ENCODE data around the gene OR8J3.
"Not testable (repeated sequence)": the region's sequence is repeated elsewhere in the genome, so short reads cannot be mapped to it uniquely, and the experiment has no call there.

OR8J3 gene, protein sequence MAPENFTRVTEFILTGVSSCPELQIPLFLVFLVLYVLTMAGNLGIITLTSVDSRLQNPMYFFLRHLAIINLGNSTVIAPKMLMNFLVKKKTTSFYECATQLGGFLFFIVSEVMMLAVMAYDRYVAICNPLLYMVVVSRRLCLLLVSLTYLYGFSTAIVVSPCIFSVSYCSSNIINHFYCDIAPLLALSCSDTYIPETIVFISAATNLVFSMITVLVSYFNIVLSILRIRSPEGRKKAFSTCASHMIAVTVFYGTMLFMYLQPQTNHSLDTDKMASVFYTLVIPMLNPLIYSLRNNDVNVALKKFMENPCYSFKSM

DNA sequence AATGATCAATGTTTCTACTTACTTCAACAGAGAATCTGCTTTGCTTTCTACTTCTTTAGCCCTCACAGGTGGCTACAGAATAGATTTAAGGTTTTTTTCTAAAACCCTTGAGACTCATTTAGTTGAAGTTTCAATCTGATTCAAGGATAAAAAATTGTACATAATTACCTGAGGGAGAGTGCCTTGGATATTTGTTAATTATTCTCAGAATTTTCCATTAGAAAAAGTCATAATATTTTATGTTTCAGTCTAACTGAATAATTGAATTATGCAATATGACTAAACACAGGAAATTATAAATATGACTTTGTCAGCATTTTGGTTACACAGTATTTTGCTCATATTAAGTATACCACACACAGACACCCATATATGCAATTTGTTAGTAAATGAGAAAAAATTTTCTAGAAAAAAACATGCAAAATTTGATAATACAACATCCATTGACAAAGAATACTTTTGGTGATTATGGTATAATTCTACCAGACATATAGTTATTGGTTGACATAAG lies at the start of gene OR8J3:
Gene OR8J3, minus strand, starts transcription at position 51 of the 511 bp plus-strand sequence. CDS start 2,483 bp downstream, outside the sequence.
- no peak for DNase-seq

DNA sequence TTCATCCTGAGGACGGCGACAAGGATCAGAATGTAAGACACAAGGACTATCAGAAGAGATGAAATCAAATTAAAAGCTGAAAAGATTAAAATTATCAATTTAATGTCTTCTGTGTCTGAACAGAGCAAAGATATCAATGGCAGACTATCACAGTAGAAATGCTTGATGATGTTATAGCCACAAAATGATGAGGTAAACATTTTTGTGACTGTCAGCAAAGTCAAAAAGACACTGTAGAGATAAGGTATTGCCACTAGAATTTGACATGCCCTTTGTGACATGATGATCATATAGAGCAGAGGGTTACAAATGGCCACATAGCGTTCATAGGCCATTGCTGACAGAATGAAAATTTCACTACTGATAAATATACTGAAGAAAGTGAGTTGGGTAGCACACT lies 48.6 kb upstream of the OR8J3 start:
- no peak for DNase-seq

DNA sequence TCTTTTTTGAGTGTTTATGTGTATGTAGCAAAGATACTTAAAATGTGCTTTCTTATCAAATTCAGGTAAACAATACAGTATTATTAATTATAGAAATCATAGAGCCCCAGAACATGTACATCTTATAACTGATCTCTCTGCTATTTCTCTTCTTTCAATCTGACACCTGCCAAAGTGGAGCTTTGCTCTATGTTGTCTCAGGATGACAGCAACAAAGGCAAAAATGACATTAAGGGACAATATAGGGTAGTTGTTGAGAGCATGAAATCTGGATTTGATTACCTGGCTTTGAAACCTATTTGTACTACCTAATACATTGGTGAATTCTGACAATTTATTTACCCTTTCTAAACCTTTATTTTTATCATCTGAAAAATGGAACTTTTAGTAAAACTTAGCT lies 43.5 kb upstream of the OR8J3 start:
- no peak for DNase-seq

DNA sequence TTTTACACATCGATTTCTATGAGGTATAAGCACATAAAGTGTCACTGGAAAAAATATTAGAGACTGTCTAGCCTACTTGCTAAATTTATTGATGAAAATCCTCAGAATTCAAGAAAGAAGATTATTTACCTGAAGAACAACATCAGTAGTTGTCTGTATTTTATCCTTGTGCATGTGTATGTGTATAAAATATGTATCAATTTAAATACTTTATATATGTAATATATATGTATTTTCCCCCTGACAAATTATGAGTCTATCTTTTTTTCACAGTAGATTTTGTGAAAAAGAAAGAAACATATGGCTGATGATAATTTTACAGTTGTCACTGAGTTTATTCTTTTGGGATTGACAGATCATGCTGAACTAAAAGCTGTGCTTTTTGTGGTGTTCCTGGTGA lies 36.3 kb upstream of the OR8J3 start, which contains the start of gene OR5J2:
Gene OR5J2, plus strand, starts transcription at position 301 of the 400 bp plus-strand sequence. Its CDS starts 0 bp downstream, at position 301.
- no peak for DNase-seq

DNA sequence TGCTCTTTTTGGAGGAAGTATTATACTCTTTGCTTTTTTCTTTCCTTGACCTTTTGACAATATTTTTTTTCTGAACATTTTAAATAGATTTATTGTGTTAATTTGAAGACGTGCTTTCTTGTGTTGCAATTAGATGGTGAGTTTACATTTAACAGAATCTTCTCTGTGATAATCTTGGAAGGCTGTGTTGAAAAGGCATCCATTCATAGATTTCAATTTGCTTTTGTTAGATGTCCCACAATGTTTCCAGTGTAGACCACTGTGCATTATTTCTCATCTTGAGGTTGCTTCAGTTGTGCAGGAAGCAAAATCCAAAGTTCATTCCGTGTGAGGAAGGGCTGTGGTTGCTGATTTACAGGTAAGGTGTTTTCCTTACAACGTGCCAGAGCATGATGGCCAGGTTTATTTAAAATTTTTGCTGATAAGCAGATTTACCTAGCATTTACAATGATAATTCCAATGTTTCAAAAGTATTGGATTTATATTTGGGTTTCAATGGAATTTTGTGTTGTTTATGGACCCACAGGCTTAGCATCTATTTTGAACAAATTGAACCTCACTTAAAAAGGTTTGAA lies 32.3 kb upstream of the OR8J3 start:
- DNase-seq: no peak

DNA sequence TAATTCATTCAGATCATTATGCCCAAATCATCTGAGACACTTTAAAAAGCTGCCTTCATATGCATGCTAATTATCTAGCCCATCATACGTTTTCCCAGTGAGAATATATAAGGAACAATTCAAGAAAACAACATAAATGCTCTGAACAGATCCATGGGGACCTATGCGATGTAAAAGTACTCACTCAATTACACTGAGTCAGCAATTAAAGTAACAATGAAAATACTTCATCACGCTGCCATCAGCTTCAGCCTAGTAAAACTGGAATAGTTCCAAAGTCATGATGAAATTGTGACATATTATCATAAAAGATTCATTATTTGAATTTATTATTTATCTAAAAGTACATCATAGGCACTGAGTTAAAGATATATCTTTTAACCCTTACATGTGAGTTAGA lies 23.8 kb upstream of the OR8J3 start:
- no peak for DNase-seq

DNA sequence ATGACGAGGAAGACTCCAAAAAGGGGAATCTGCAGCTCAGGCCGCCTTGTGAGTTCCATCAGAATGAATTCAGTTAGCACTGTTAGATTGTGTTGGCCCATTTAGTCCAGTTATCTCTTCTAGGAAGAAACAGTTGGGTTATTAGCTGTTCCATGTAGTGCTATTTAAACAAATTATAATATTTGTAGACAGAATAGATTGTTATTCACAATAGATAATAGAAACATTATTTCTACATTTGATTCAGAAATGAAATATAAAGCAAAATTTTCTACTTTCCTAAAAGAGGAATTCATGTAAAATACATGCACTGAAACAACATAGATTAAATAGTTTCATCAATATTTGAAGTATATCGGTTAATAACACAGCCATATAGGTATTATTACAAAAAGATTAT lies 20.2 kb upstream of the OR8J3 start, which contains the start of gene OR8K5:
Gene OR8K5, minus strand, starts transcription at position 101 of the 400 bp plus-strand sequence. Its CDS starts 0 bp downstream, at position 101.
- DNase-seq: no peak

DNA sequence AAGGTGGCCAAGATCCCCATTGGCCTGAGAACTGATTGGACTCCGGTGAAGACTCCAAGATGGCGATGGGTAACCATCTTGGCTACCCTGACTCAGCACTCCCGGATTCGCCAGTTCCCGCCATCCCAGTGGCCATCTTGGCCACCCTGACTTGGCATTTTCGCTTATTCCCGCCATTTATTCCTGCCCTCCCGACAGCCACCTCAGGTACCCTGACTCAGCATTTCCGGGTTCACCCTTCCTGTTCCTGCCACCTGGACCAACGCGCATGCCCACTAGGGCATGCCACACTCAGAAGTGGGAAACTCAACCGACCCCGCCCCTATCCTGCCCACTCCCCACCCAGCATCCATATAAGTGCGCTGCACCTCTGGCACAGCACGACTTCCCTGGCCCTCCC lies 12.3 kb upstream of the OR8J3 start:
- DNase-seq: no peak

DNA sequence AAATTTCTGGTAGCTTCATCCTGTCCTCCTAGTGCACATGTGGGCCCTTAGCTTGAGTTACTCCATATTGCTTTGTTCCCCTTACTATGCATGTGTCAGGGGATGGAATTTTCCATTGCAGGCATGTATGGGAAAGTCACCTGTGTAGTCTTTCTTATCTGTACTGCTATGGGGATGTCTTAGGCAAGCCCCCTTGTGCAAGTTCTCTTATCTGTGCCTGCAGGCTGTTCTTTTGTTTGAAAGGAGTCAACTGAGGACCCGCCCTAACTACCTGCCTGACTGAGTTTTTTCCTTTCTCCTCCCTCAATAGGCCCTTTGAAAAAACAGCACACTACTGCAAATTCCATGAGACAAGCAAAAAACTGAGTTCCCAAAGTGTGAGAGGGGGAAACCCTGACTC lies 11.4 kb upstream of the OR8J3 start:
- no peak for DNase-seq

DNA sequence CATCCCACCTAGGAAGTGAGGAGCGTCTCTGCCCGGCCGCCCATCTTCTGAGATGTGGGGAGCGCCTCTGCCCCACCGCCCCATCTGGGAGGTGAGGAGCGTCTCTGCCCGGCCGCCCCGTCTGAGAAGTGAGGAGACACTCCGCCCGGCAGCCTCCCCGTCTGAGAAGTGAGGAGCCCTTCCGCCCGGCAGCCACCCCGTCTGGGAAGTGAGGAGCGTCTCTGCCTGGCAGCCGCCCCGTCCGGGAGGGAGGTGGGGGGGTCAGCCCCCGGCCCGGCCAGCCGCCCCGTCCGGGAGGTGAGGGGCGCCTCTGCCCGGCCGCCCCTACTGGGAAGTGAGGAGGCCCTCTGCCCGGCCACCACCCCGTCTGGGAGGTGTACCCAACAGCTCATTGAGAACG lies 3.7 kb upstream of the OR8J3 start:
- DNase-seq: not testable (repeated sequence)

DNA sequence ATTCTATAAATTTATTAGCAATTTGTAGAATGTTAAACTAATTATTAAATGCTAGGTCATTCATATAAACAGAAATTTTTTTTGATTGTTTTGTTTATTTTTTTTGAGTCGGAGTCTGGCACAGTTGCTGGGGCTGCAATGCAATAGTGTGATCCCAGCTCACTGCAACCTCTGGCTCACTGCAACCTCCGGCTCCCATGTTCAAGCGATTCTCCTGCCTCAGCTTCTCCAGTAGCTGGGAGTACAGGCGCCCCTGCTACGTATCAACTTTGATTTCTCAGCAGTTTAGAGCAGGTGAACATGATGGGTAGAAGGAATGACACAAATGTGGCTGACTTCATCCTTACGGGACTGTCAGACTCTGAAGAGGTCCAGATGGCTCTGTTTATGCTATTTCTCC lies 17.9 kb downstream of the OR8J3 start, which contains the start of gene OR8H3:
Gene OR8H3, plus strand, starts transcription at position 301 of the 400 bp plus-strand sequence. Its CDS starts 0 bp downstream, at position 301.
- no peak for DNase-seq

DNA sequence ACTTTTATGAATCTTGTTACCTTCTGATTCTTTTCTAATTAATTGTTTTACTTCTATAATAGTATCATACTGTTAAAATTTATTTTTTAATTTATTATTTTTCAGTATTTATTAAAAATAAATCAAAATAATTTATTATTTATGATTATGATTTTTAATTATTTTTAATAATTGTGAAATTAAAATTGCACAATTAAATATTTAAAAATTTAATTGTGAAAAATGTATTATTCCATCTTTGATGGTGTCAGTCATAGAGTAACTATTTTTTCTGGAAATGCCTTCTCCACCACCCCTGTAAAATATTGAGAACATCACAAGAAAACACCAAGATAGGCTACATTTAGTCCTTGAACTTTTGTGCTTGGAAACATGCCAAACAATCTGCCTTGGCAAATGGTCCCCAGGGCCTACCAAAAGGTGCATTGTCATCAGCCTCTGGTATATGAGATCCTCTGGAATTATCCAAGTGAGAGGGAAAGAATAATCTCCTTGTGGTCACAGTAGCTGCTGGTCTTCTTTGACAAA lies 36.7 kb downstream of the OR8J3 start, which contains the start of gene OR8H2:
Gene OR8H2, plus strand, starts transcription at position 478 of the 528 bp plus-strand sequence. CDS start 1,356 bp downstream, outside the sequence.
- DNase-seq: no peak

DNA sequence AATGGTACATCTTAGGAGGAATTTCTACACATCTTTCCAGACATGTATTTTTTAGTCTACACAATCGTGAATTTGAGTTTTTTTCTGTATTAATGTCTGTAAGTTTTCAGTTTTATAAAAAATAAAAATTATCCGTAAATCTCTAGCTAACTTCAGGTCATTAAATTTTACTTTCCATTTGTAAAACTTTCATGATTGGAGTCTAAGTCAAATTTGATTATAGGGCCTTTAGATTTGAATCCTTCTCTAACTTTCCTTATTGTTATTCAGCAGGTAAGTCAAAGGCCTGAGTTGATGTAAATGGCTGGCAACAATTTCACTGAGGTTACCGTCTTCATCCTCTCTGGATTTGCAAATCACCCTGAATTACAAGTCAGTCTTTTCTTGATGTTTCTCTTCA lies 47.0 kb downstream of the OR8J3 start, which contains the start of gene OR8I2:
Gene OR8I2, plus strand, starts transcription at position 301 of the 400 bp plus-strand sequence. Its CDS starts 0 bp downstream, at position 301.
- no peak for DNase-seq

DNA sequence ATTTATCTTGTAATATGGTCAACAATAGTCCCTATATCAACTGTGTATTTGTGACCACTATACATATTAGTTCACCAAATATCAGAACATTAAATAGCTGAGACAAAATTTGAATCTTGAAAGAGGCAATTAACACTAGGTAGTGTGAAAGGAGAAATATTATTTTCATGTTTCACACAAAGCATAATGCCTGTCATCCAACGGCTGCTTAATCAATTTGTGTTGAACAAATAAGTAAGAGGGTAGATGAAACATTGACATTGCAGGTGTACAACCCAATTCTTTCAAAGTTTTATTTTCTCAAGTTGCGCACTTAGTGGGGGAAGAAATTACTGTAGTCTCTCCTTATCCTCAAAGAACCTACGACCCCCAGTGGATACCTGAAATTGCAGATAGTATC lies 50.3 kb downstream of the OR8J3 start:
- DNase-seq: no peak

Measured in amygdala (tissue), 56 donors.